CD4-positive, alpha-beta T cell (primary cell): ENCODE data around the gene TAS1R2. TPM values are rescaled to one million over a fixed set of nuclear protein-coding genes. Genes with fewer than 3 reads are reported as not detected.

ENCODE experiments used
- ATAC-seq: fragments of 200-7000 bp; cut with Tn5 transposase; one replicate; pipeline ENCODE4 v1.10.0; 2022; ENCODE audit warnings: mild to moderate bottlenecking; ENCODE audit not compliant: poor library complexity
- CTCF ChIA-PET: fragments of 350-600 bp; sonication (Branson Sonifier 250); formaldehyde crosslinking; loops from one replicate; lab custom pipeline; 2021; ENCODE audit warnings: antibody characterized with exemption, inconsistent platforms; lab: Charles Lee
- POLR2A ChIA-PET: fragments of 350-600 bp; sonication (Branson Sonifier 250); formaldehyde crosslinking; loops from one replicate; lab custom pipeline; 2021; ENCODE audit warnings: antibody characterized with exemption, inconsistent platforms; lab: Charles Lee
- DNase-seq, 14 experiments: peaks; one replicate each; pipeline ENCODE4 v3.0.0-alpha.2; 2013 to 2020; ENCODE audit warnings: mixed read lengths in 2 of 14
- H3K27ac ChIP-seq, 2 donors: one replicate each; pipeline versions ENCODE4 v1.5.1 to v1.7.0; 2013; ENCODE audit warnings: low read length in 2 of 2, low read depth in 1 of 2, mild to moderate bottlenecking in 1 of 2
- H3K27me3 ChIP-seq, 2 experiments: 1 replicate in 1 of 2; 2 replicates in 1 of 2; pipeline versions ENCODE4 v1.6.1 to v1.7.0; 2013; ENCODE audit warnings: low read length in 2 of 2, control low read depth in 1 of 2, mild to moderate bottlenecking in 1 of 2, moderate library complexity in 1 of 2; ENCODE audit not compliant: insufficient read depth in 2 of 2, control insufficient read depth in 1 of 2
- H3K36me3 ChIP-seq: one replicate; pipeline ENCODE4 v1.6.1; 2013; ENCODE audit warnings: low read length, control low read depth; ENCODE audit not compliant: insufficient read depth
- H3K4me1 ChIP-seq: one replicate; pipeline ENCODE4 v1.6.1; 2013; ENCODE audit warnings: low read length, control low read depth; ENCODE audit not compliant: insufficient read depth
- H3K4me3 ChIP-seq: one replicate; pipeline ENCODE4 v1.5.1; 2013; ENCODE audit warnings: mild to moderate bottlenecking, low read length, moderate library complexity
- H3K9me3 ChIP-seq, 2 experiments: 1 replicate in 1 of 2; 2 replicates in 1 of 2; pipeline versions ENCODE4 v1.6.1 to v1.7.0; 2013; ENCODE audit warnings: low read length in 2 of 2, mild to moderate bottlenecking in 2 of 2, control low read depth in 1 of 2, moderate library complexity in 1 of 2; ENCODE audit not compliant: control insufficient read depth in 1 of 2, insufficient read depth in 1 of 2
- H3K27ac Mint-ChIP-seq: one replicate; pipeline ENCODE4 v1.8.0; 2020; ENCODE audit warnings: mixed read lengths
- H3K27me3 Mint-ChIP-seq: one replicate; pipeline ENCODE4 v1.8.0; 2021; ENCODE audit warnings: mixed read lengths
- H3K36me3 Mint-ChIP-seq: one replicate; pipeline ENCODE4 v1.8.0; 2021; ENCODE audit warnings: low read depth, mixed read lengths
- H3K4me1 Mint-ChIP-seq: one replicate; pipeline ENCODE4 v1.8.0; 2021; ENCODE audit warnings: low read depth, mixed read lengths
- H3K4me3 Mint-ChIP-seq: one replicate; pipeline ENCODE4 v1.8.0; 2020; ENCODE audit warnings: mild to moderate bottlenecking, mixed read lengths
- H3K9me3 Mint-ChIP-seq: one replicate; pipeline ENCODE4 v1.8.0; 2020; ENCODE audit warnings: mixed read lengths
- intact Hi-C, 2 experiments: fragments of 100-400 bp; cut with DNase I in 1 of 2; cut with micrococcal nuclease in 1 of 2; formaldehyde crosslinking; loops; one replicate each; pipeline versions ENCODE4 v1.15.1 to v1.9.0; 2023 to 2025; cut with DNase I, micrococcal nuclease
- total RNA-seq, 174 experiments: library from RNA in 2 of 174; stranded (reverse) in 2 of 174; gene quantifications; one replicate each; pipeline ENCODE4 v1.2.3 and lab custom pipeline; 2021 to 2026
- TF ChIP-seq, protein P1 (sequence below): fragments of 200-600 bp; IDR thresholded peaks from one replicate; pipeline ENCODE4 v1.8.0; 2022; ENCODE audit warnings: antibody characterized with exemption, mild to moderate bottlenecking

TAS1R2 gene
- total RNA-seq, 2 experiments from 2014 or later: not detected

DNA sequence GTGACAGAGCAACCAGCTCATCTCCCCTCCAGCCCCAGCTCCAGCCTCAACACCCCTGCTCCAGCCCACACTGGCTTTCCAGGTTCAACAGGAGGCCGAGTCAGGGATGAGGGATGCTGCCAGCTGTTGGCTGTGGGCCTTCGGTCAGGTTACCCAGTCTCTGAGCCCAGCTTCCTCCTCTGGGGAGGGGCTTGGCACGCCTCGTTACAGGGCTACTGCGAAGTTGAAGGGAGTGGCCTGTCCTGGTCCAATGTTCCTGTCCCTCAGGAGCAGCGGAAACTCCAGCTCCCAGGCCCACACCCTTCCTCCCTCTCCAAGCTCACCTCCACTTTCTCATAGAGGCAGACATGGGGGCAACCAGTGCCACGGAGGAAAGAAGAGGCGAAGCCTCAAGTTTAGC lies 15.1 kb upstream of the TAS1R2 start:
- H3K27ac Mint-ChIP-seq: no peak overlapping the region
- Histone ChIP-seq H3K27ac (no peak overlapping the region), H3K4me1 (no peaks in the 10 kb centered on the region), H3K4me3 (no peak overlapping the region), H3K9me3 (no peaks in the 10 kb centered on the region), H3K27me3 (no peaks in the 10 kb centered on the region), H3K36me3 (no peaks in the 10 kb centered on the region)
- CTCF ChIA-PET: interaction anchor here (1.1 to 1.3 kb wide), 3 partner anchors 9 to 33 kb away, joined by 3 to 6 read pairs (median 4); no protein-coding TSS in a partner anchor
- no peaks in the 10 kb centered on the region for H3K4me1 Mint-ChIP-seq
- intact Hi-C loops: no loop called here
- POLR2A ChIA-PET: interaction anchor here (1.0 kb wide), 1 partner anchor 277 kb away, joined by 3 read pairs; no protein-coding TSS in a partner anchor
- no peak overlapping the region for H3K4me3 Mint-ChIP-seq
- no peaks in the 10 kb centered on the region for H3K9me3 Mint-ChIP-seq
- no peaks in the 10 kb centered on the region for H3K27me3 Mint-ChIP-seq
- no peaks in the 10 kb centered on the region for H3K36me3 Mint-ChIP-seq
- ATAC-seq (no peak), DNase-seq (no peak)
- TF ChIP-seq, protein P1, sequence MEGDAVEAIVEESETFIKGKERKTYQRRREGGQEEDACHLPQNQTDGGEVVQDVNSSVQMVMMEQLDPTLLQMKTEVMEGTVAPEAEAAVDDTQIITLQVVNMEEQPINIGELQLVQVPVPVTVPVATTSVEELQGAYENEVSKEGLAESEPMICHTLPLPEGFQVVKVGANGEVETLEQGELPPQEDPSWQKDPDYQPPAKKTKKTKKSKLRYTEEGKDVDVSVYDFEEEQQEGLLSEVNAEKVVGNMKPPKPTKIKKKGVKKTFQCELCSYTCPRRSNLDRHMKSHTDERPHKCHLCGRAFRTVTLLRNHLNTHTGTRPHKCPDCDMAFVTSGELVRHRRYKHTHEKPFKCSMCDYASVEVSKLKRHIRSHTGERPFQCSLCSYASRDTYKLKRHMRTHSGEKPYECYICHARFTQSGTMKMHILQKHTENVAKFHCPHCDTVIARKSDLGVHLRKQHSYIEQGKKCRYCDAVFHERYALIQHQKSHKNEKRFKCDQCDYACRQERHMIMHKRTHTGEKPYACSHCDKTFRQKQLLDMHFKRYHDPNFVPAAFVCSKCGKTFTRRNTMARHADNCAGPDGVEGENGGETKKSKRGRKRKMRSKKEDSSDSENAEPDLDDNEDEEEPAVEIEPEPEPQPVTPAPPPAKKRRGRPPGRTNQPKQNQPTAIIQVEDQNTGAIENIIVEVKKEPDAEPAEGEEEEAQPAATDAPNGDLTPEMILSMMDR: no peak

DNA sequence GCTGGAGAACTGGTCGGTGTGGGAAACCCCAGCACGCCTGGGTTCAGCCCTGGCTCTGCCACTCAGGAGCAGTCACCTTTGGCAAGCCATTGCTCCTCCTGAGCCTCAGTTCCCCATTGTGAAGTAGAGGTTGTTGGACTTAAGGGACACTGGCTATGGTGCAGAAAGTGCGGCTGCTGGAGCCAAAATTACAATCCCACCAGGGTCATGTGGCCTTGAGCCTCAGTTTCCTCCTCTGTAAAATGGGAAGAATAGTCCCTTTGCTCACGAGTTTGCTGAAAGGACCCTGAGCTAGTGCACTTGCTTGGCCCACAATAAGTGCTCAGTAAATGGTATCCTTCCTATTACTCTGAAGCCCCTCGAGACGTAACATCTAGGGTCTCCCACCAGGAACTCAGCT lies 14.6 kb upstream of the TAS1R2 start:
- H3K36me3 ChIP-seq: no peaks in the 10 kb centered on the region
- Mint-ChIP-seq H3K9me3 (no peaks in the 10 kb centered on the region), H3K27ac (no peak overlapping the region), H3K4me3 (no peak overlapping the region), H3K4me1 (no peaks in the 10 kb centered on the region), H3K36me3 (no peaks in the 10 kb centered on the region), H3K27me3 (no peaks in the 10 kb centered on the region)
- ChIA-PET CTCF (interaction anchor here (1.3 kb wide), 1 partner anchor 10 kb away, joined by 4 read pairs; no protein-coding TSS in a partner anchor), POLR2A (no interaction called here)
- intact Hi-C loops: no loop called here
- H3K9me3 ChIP-seq: no peaks in the 10 kb centered on the region
- no peak for DNase-seq
- no peak for ATAC-seq
- TF ChIP-seq, protein P1: no peak
- H3K4me1 ChIP-seq: no peaks in the 10 kb centered on the region
- no peak overlapping the region for H3K4me3 ChIP-seq
- H3K27me3 ChIP-seq: no peaks in the 10 kb centered on the region
- no peak overlapping the region for H3K27ac ChIP-seq

DNA sequence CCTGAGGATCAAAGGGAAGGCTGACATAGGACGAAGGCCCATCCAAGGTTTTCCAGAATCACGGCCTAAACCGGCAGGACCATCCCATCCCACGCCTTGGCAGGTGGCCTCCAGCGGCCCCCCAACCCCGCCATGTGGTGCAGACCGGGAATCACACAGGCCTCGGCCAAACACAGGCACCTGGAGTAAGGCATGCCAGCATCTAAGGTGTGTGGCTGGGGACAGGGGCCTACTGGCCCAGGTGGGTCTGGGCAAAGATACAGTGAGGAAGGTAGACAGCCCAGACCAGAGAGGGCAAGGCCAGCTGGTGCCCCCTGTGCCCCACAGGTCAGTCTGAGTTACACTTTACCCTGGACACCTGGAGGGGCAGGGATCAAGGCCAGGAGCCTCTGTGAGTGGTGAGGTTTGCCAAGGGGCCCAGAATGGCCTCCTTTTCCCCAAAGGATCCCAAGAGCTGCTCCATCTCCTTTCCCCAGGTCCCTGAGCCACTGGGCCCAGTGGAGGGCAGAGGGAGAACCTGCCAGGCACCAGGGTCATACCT lies 12.7 kb upstream of the TAS1R2 start:
- Mint-ChIP-seq H3K4me3 (no peak overlapping the region), H3K4me1 (no peaks in the 10 kb centered on the region), H3K9me3 (no peaks in the 10 kb centered on the region), H3K27me3 (no peaks in the 10 kb centered on the region), H3K27ac (no peak overlapping the region), H3K36me3 (no peaks in the 10 kb centered on the region)
- ATAC-seq (no peak), DNase-seq (no peak)
- ChIA-PET CTCF (no interaction called here), POLR2A (no interaction called here)
- TF ChIP-seq, protein P1: no peak
- H3K4me3 ChIP-seq: no peak overlapping the region
- no peaks in the 10 kb centered on the region for H3K4me1 ChIP-seq
- no peaks in the 10 kb centered on the region for H3K27me3 ChIP-seq
- no peaks in the 10 kb centered on the region for H3K9me3 ChIP-seq
- no peak overlapping the region for H3K27ac ChIP-seq
- H3K36me3 ChIP-seq: no peaks in the 10 kb centered on the region
- intact Hi-C loops: no loop called here
